Thyroid gland (tissue), 4 donors: ENCODE results near the gene ASTL.

Experiments used
- POLR2A ChIP-seq, 2 donors: fragments of 450-650 bp; IDR thresholded peaks; one replicate each; pipeline ENCODE4 v1.6.1; 2017; ENCODE audit warnings: antibody characterized with exemption in 2 of 2, mild to moderate bottlenecking in 2 of 2, moderate library complexity in 1 of 2
- TF ChIP-seq, protein P1 (sequence below), 6 experiments: fragments of 200-600 bp in 3 of 6; fragments of 450-650 bp in 3 of 6; sonication (generic) in 3 of 6; IDR thresholded peaks; one replicate each; pipeline ENCODE4 v1.5.1; 2016 to 2019; ENCODE audit warnings: antibody characterized with exemption in 6 of 6, mild to moderate bottlenecking in 2 of 6, inconsistent platforms in 1 of 6, moderate library complexity in 1 of 6

DNA sequence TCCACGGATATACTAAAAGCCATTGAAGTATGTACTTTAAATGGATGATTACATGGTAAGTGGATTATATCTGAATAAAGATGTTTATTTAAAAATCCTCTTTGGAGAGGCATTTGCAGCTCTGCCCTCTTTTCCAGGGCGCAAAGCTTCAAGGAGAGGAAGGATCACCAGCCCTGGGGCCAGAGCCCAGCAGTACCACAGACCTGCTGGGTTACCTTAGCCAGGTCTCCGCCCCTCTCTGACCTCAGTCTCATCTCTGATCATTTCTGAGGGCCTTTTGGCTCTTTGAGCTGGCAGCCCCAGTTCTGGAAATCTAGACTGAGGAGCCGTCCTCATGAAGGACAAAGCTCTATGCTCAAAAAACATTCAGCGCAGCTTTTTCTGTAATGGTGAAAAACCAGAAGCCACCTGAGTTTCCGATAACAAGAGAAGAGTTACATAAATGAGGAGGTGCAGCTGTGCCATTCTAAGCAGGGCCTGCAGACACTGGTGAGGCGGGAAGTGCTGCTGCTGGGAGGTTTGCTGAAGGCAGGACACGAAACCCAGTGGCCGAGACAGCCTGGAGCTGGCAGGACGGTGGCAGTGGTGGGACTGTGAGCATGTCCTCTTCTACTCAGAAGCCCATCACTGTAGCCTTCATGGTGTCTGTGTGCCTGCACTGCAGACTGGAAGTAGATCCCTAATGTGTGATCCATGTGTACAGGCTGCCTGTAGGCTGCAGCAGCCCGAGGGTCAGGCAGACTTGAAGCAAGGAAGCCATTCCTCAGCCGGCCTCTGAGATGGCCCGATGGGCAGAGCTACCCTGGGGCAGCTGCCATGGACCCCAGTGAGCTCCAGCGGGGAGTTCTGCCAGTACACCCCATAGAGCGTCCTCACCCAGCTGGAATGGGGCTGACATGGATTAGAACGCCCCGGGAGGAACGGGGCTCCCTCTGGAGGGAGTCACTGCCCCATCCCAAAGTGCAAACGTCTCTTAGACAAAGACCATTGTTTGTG lies 49.7 kb downstream of the ASTL start:
- TF ChIP-seq, protein P1, sequence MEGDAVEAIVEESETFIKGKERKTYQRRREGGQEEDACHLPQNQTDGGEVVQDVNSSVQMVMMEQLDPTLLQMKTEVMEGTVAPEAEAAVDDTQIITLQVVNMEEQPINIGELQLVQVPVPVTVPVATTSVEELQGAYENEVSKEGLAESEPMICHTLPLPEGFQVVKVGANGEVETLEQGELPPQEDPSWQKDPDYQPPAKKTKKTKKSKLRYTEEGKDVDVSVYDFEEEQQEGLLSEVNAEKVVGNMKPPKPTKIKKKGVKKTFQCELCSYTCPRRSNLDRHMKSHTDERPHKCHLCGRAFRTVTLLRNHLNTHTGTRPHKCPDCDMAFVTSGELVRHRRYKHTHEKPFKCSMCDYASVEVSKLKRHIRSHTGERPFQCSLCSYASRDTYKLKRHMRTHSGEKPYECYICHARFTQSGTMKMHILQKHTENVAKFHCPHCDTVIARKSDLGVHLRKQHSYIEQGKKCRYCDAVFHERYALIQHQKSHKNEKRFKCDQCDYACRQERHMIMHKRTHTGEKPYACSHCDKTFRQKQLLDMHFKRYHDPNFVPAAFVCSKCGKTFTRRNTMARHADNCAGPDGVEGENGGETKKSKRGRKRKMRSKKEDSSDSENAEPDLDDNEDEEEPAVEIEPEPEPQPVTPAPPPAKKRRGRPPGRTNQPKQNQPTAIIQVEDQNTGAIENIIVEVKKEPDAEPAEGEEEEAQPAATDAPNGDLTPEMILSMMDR (IDR thresholded peaks at IDR 0.05): no peak
- TF ChIP-seq POLR2A (IDR thresholded peaks at IDR 0.05): no peak
